WTC11 (cell line): ENCODE results near the gene MAML3. TPM values are rescaled to one million over a fixed set of nuclear protein-coding genes. Genes with fewer than 3 reads are reported as not detected.

Experiments
- ATAC-seq: fragments of 200-7000 bp; cut with Tn5 transposase; 2 replicates; pipeline ENCODE4 v1.10.0; 2021; ENCODE audit warnings: mild to moderate bottlenecking, moderate library complexity
- CTCF ChIA-PET: fragments of 300-600 bp; sonication (Branson Sonifier 250); formaldehyde crosslinking; loops from one replicate; lab custom pipeline; 2021; ENCODE audit warnings: antibody characterized with exemption; lab: Charles Lee
- POLR2A ChIA-PET: fragments of 350-600 bp; sonication (Branson Sonifier 250); formaldehyde crosslinking; loops from one replicate; lab custom pipeline; 2021; ENCODE audit warnings: antibody characterized with exemption; lab: Charles Lee
- DNase-seq: peaks from one replicate; pipeline ENCODE4 v3.0.0; 2021; ENCODE audit warnings: low spot score
- H3K27ac Mint-ChIP-seq: 2 replicates; pipeline ENCODE4 v1.8.0; 2021; ENCODE audit warnings: mixed read lengths
- H3K27me3 Mint-ChIP-seq: 2 replicates; pipeline ENCODE4 v1.8.0; 2021; ENCODE audit warnings: low read depth, mild to moderate bottlenecking, moderate library complexity, mixed read lengths
- H3K36me3 Mint-ChIP-seq: 2 replicates; pipeline ENCODE4 v1.8.0; 2021; ENCODE audit warnings: mixed read lengths
- H3K4me1 Mint-ChIP-seq: 2 replicates; pipeline ENCODE4 v1.8.0; 2022; ENCODE audit warnings: mixed read lengths
- H3K4me3 Mint-ChIP-seq: 2 replicates; pipeline ENCODE4 v1.8.0; 2021; ENCODE audit warnings: mild to moderate bottlenecking, moderate library complexity, mixed read lengths
- H3K9me3 Mint-ChIP-seq: 2 replicates; pipeline ENCODE4 v1.8.0; 2021; ENCODE audit warnings: mixed read lengths
- CREM ChIP-seq: sonication (generic); formaldehyde crosslinking; IDR thresholded peaks from 2 replicates; pipeline ENCODE4 v1.8.1; 2022; ENCODE audit warnings: mild to moderate bottlenecking, missing genetic modification reagents, moderate library complexity
- ELF4 ChIP-seq: sonication (generic); formaldehyde crosslinking; IDR thresholded peaks from 2 replicates; pipeline ENCODE4 v1.8.1; 2022; ENCODE audit warnings: low read depth, mild to moderate bottlenecking, moderate library complexity, missing genetic modification reagents
- ETV6 ChIP-seq: sonication (generic); formaldehyde crosslinking; IDR thresholded peaks from 2 replicates; pipeline ENCODE4 v1.8.1; 2022; ENCODE audit warnings: mild to moderate bottlenecking, missing genetic modification reagents
- GRHL2 ChIP-seq: fragments of 250-450 bp; sonication (Bioruptor Pico); IDR thresholded peaks from 2 replicates; pipeline ENCODE4 v1.8.0; 2022; ENCODE audit warnings: mild to moderate bottlenecking, moderate library complexity; ENCODE audit not compliant: insufficient replicate concordance, severe bottlenecking
- GTF2I ChIP-seq: fragments of 250-450 bp; sonication (Bioruptor Pico); conservative IDR thresholded peaks from 2 replicates; pipeline ENCODE4 v1.4.0; 2021; ENCODE audit warnings: mild to moderate bottlenecking
- MYBL2 ChIP-seq: sonication (generic); formaldehyde crosslinking; IDR thresholded peaks from 2 replicates; pipeline ENCODE4 v1.8.1; 2023; ENCODE audit warnings: mild to moderate bottlenecking, moderate library complexity, missing genetic modification reagents
- NFYB ChIP-seq: sonication (generic); formaldehyde crosslinking; conservative IDR thresholded peaks from 2 replicates; pipeline ENCODE4 v1.8.0; 2022; ENCODE audit warnings: low read depth, missing genetic modification reagents
- NR3C1 ChIP-seq: sonication (generic); formaldehyde crosslinking; conservative IDR thresholded peaks from 2 replicates; pipeline ENCODE4 v1.8.1; 2023; ENCODE audit warnings: low read depth, mild to moderate bottlenecking, missing genetic modification reagents
- PRRX2 ChIP-seq: fragments of 250-450 bp; sonication (Bioruptor Pico); IDR thresholded peaks from 2 replicates; pipeline ENCODE4 v1.8.0; 2021; ENCODE audit warnings: mild to moderate bottlenecking
- ZNF121 ChIP-seq: sonication (generic); formaldehyde crosslinking; IDR thresholded peaks from 2 replicates; pipeline ENCODE4 v1.8.0; 2023; ENCODE audit warnings: missing genetic modification reagents
- ZNF138 ChIP-seq: sonication (generic); formaldehyde crosslinking; conservative IDR thresholded peaks from 2 replicates; pipeline ENCODE4 v1.8.1; 2022; ENCODE audit warnings: mild to moderate bottlenecking, moderate library complexity, missing genetic modification reagents
- ZNF219 ChIP-seq: sonication (generic); formaldehyde crosslinking; IDR thresholded peaks from 2 replicates; pipeline ENCODE4 v1.8.0; 2023; ENCODE audit warnings: missing genetic modification reagents, mild to moderate bottlenecking, borderline replicate concordance
- ZNF263 ChIP-seq: sonication (generic); formaldehyde crosslinking; IDR thresholded peaks from 2 replicates; pipeline ENCODE4 v1.8.1; 2022; ENCODE audit warnings: low read depth, mild to moderate bottlenecking, moderate library complexity, missing genetic modification reagents
- ZNF423 ChIP-seq: fragments of 250-450 bp; sonication (Bioruptor Pico); IDR thresholded peaks from 2 replicates; pipeline ENCODE4 v2.1.2; 2022; ENCODE audit warnings: mild to moderate bottlenecking, moderate library complexity
- total RNA-seq: library from RNA; stranded (reverse); gene quantifications from 3 replicates; pipeline ENCODE4 v1.2.3, GENCODE V29; 2021
- TF ChIP-seq, protein P1 (sequence below): sonication (generic); formaldehyde crosslinking; IDR thresholded peaks from 2 replicates; pipeline ENCODE4 v1.8.1; 2023; ENCODE audit warnings: mild to moderate bottlenecking, missing genetic modification reagents, borderline replicate concordance
- TF ChIP-seq, protein P2 (sequence below): fragments of 250-450 bp; sonication (Bioruptor Pico); IDR thresholded peaks from 2 replicates; pipeline ENCODE4 v2.1.2; 2022; ENCODE audit warnings: mild to moderate bottlenecking, moderate library complexity
- TF ChIP-seq, protein P3 (sequence below): sonication (generic); formaldehyde crosslinking; IDR thresholded peaks from 2 replicates; pipeline ENCODE4 v1.8.0; 2023; ENCODE audit warnings: mild to moderate bottlenecking, missing genetic modification reagents
- TF ChIP-seq, protein P4 (sequence below): fragments of 250-450 bp; sonication (Bioruptor Pico); IDR thresholded peaks from 2 replicates; pipeline ENCODE4 v1.9.0; 2021; ENCODE audit warnings: moderate library complexity, mild to moderate bottlenecking, inconsistent platforms, borderline replicate concordance
- TF ChIP-seq, protein P5 (sequence below): sonication (generic); formaldehyde crosslinking; IDR thresholded peaks from 2 replicates; pipeline ENCODE4 v1.8.0; 2023; ENCODE audit warnings: missing genetic modification reagents
- TF ChIP-seq, protein P6 (sequence below): sonication (generic); formaldehyde crosslinking; IDR thresholded peaks from 2 replicates; pipeline ENCODE4 v1.8.1; 2023; ENCODE audit warnings: mild to moderate bottlenecking, missing genetic modification reagents, moderate library complexity

MAML3 gene
- total RNA-seq, 1 experiment from 2014 or later: 7.4 TPM

DNA sequence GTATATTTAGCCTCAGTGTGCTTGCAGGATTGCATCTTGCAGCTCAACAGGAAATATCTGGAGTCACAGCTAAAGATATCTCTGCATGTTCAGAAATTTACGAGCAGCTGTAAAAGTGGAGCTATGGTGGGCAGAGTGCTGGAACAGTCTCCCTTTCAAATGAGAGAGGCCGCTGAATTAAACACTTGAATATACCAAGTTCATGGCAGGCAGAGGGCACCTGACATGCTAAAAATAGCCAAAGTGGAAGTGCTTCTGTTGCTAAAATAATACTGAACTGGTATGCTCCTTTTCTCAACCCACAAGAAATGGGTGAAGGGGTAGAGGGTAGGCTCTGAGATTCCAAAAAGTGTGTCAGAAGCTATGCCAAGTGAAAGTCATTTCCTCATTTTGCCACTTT is 390.3 kb downstream of the MAML3 start (continued):
- TF ChIP-seq, protein P1, sequence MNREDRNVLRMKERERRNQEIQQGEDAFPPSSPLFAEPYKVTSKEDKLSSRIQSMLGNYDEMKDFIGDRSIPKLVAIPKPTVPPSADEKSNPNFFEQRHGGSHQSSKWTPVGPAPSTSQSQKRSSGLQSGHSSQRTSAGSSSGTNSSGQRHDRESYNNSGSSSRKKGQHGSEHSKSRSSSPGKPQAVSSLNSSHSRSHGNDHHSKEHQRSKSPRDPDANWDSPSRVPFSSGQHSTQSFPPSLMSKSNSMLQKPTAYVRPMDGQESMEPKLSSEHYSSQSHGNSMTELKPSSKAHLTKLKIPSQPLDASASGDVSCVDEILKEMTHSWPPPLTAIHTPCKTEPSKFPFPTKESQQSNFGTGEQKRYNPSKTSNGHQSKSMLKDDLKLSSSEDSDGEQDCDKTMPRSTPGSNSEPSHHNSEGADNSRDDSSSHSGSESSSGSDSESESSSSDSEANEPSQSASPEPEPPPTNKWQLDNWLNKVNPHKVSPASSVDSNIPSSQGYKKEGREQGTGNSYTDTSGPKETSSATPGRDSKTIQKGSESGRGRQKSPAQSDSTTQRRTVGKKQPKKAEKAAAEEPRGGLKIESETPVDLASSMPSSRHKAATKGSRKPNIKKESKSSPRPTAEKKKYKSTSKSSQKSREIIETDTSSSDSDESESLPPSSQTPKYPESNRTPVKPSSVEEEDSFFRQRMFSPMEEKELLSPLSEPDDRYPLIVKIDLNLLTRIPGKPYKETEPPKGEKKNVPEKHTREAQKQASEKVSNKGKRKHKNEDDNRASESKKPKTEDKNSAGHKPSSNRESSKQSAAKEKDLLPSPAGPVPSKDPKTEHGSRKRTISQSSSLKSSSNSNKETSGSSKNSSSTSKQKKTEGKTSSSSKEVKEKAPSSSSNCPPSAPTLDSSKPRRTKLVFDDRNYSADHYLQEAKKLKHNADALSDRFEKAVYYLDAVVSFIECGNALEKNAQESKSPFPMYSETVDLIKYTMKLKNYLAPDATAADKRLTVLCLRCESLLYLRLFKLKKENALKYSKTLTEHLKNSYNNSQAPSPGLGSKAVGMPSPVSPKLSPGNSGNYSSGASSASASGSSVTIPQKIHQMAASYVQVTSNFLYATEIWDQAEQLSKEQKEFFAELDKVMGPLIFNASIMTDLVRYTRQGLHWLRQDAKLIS: no peak
- no peak for TF ChIP-seq ZNF121
- no peak for TF ChIP-seq GTF2I (CRISPR knock-in tag)
- no peak for TF ChIP-seq ZNF263 (CRISPR knock-in tag)
- TF ChIP-seq, protein P2, sequence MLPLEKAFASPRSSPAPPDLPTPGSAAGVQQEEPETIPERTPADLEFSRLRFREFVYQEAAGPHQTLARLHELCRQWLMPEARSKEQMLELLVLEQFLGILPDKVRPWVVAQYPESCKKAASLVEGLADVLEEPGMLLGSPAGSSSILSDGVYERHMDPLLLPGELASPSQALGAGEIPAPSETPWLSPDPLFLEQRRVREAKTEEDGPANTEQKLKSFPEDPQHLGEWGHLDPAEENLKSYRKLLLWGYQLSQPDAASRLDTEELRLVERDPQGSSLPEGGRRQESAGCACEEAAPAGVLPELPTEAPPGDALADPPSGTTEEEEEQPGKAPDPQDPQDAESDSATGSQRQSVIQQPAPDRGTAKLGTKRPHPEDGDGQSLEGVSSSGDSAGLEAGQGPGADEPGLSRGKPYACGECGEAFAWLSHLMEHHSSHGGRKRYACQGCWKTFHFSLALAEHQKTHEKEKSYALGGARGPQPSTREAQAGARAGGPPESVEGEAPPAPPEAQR: no peak
- TF ChIP-seq, all 79 proteins: peak for 0

DNA sequence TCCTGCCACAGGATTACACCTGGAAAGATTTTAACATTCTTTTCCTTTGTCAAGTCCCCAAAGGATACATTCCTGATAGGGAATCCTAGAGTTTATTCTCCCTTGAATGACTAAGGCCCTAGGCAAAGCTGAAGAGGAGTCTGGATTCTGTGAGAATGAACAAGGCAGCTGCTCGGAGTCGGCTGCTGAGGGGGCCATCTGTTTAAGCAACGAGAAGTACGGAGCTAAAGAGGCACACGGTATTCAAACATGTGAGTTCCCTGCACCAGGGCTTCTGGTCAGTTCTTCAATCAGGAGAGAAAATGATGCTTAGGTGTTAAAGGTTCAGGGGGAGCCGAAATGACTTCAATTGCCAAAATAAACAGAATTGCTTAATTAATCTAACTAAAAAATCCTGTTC is 390.8 kb downstream of the MAML3 start:
- no peak for DNase-seq
- H3K27ac Mint-ChIP-seq: no peak overlapping the region

More for the DNA sequence above, 390.8 kb downstream of the MAML3 start:
- no peaks in the 10 kb centered on the region; the same call in none of the 2 replicates for H3K27me3 Mint-ChIP-seq
- no peak overlapping the region for H3K4me3 Mint-ChIP-seq
- ChIA-PET POLR2A (no interaction called here), CTCF (interaction anchor here (0.7 kb wide), 1 partner anchor 241 kb away, joined by 3 read pairs; no protein-coding TSS in a partner anchor)
- H3K4me1 Mint-ChIP-seq: peaks cover 25% of the 10 kb centered on the region
- H3K9me3 Mint-ChIP-seq: no peaks in the 10 kb centered on the region
- ATAC-seq: peak; percentile 11; the same call in 1 of the 2 replicates
- no peaks in the 10 kb centered on the region for H3K36me3 Mint-ChIP-seq
- no peak for TF ChIP-seq ZNF138 (CRISPR knock-in tag)
- TF ChIP-seq, protein P3, sequence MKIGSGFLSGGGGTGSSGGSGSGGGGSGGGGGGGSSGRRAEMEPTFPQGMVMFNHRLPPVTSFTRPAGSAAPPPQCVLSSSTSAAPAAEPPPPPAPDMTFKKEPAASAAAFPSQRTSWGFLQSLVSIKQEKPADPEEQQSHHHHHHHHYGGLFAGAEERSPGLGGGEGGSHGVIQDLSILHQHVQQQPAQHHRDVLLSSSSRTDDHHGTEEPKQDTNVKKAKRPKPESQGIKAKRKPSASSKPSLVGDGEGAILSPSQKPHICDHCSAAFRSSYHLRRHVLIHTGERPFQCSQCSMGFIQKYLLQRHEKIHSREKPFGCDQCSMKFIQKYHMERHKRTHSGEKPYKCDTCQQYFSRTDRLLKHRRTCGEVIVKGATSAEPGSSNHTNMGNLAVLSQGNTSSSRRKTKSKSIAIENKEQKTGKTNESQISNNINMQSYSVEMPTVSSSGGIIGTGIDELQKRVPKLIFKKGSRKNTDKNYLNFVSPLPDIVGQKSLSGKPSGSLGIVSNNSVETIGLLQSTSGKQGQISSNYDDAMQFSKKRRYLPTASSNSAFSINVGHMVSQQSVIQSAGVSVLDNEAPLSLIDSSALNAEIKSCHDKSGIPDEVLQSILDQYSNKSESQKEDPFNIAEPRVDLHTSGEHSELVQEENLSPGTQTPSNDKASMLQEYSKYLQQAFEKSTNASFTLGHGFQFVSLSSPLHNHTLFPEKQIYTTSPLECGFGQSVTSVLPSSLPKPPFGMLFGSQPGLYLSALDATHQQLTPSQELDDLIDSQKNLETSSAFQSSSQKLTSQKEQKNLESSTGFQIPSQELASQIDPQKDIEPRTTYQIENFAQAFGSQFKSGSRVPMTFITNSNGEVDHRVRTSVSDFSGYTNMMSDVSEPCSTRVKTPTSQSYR (CRISPR knock-in tag): no peak
- no peak for TF ChIP-seq GRHL2 (CRISPR knock-in tag)
- no peak for TF ChIP-seq ETV6 (CRISPR knock-in tag)
- no peak for TF ChIP-seq NR3C1 (CRISPR knock-in tag)
- TF ChIP-seq, protein P4, sequence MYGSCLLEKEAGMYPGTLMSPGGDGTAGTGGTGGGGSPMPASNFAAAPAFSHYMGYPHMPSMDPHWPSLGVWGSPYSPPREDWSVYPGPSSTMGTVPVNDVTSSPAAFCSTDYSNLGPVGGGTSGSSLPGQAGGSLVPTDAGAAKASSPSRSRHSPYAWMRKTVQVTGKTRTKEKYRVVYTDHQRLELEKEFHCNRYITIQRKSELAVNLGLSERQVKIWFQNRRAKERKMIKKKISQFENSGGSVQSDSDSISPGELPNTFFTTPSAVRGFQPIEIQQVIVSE (CRISPR knock-in tag): no peak
- TF ChIP-seq MYBL2 (CRISPR knock-in tag): no peak
- no peak for TF ChIP-seq ZNF423 (CRISPR knock-in tag)
- TF ChIP-seq ELF4: no peak
- no peak for TF ChIP-seq PRRX2 (CRISPR knock-in tag)
- no peak for TF ChIP-seq CREM (CRISPR knock-in tag)
- TF ChIP-seq, protein P5, sequence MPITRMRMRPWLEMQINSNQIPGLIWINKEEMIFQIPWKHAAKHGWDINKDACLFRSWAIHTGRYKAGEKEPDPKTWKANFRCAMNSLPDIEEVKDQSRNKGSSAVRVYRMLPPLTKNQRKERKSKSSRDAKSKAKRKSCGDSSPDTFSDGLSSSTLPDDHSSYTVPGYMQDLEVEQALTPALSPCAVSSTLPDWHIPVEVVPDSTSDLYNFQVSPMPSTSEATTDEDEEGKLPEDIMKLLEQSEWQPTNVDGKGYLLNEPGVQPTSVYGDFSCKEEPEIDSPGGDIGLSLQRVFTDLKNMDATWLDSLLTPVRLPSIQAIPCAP (CRISPR knock-in tag): no peak
- TF ChIP-seq ZNF219 (CRISPR knock-in tag): no peak
- TF ChIP-seq NFYB (CRISPR knock-in tag): no peak
- TF ChIP-seq, protein P6, sequence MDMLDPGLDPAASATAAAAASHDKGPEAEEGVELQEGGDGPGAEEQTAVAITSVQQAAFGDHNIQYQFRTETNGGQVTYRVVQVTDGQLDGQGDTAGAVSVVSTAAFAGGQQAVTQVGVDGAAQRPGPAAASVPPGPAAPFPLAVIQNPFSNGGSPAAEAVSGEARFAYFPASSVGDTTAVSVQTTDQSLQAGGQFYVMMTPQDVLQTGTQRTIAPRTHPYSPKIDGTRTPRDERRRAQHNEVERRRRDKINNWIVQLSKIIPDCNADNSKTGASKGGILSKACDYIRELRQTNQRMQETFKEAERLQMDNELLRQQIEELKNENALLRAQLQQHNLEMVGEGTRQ: no peak
